HG03095 (cell line): ENCODE measurements around the gene POLD1.
"Not testable (repeated sequence)": the region's sequence is repeated elsewhere in the genome, so short reads cannot be mapped to it uniquely, and the experiment has no call there.

ENCODE experiments used
- ATAC-seq: cut with Tn5 transposase; IDR thresholded peaks from one replicate; pipeline ENCODE4 v1.9.1; 2021; ENCODE audit warnings: moderate library complexity; ENCODE audit not compliant: unreplicated experiment

Gene POLD1

GRCh38 chr19:50390295-50390694 lies 6.1 kb downstream of the POLD1 start:
- not testable (repeated sequence) for ATAC-seq

GRCh38 chr19:50390952-50391351 lies 6.8 kb downstream of the POLD1 start:
- not testable (repeated sequence) for ATAC-seq

GRCh38 chr19:50392759-50393158 lies 8.6 kb downstream of the POLD1 start:
- ATAC-seq, result no peak

GRCh38 chr19:50393589-50393988 lies 9.4 kb downstream of the POLD1 start:
- no peak for ATAC-seq

GRCh38 chr19:50394017-50394416 lies 9.9 kb downstream of the POLD1 start:
- ATAC-seq, result no peak

GRCh38 chr19:50398675-50399367 lies 14.7 kb downstream of the POLD1 start:
- no peak for ATAC-seq

GRCh38 chr19:50399368-50399745 lies 15.2 kb downstream of the POLD1 start:
- ATAC-seq, result no peak

GRCh38 chr19:50401605-50402450 lies 17.7 kb downstream of the POLD1 start:
- ATAC-seq, result no peak

GRCh38 chr19:50402544-50403301 lies 18.6 kb downstream of the POLD1 start:
- ATAC-seq, result no peak

GRCh38 chr19:50406156-50406820 lies 22.1 kb downstream of the POLD1 start:
- ATAC-seq, result no peak

GRCh38 chr19:50406829-50407228 lies 22.7 kb downstream of the POLD1 start:
- ATAC-seq, result no peak

GRCh38 chr19:50409347-50409746 lies 25.2 kb downstream of the POLD1 start:
- no peak for ATAC-seq

GRCh38 chr19:50410109-50410508 lies 26.0 kb downstream of the POLD1 start:
- no peak for ATAC-seq

- ATAC-seq, result no peak
Measured at GRCh38 chr19:50412419-50412818, 28.3 kb downstream of the POLD1 start.

- ATAC-seq, result no peak
Measured at GRCh38 chr19:50413096-50413495, 28.9 kb downstream of the POLD1 start.

GRCh38 chr19:50413531-50413930 lies 29.4 kb downstream of the POLD1 start:
- no peak for ATAC-seq

- peak; percentile 1 for ATAC-seq
Measured at GRCh38 chr19:50414864-50415660, 30.9 kb downstream of the POLD1 start.

- ATAC-seq, result peak; percentile 45
Measured at GRCh38 chr19:50415661-50416033, 31.5 kb downstream of the POLD1 start.

GRCh38 chr19:50416034-50416977 lies 32.2 kb downstream of the POLD1 start:
- no peak for ATAC-seq
